ENCODE data around the gene LCN6. TPM values are rescaled to one million over a fixed set of nuclear protein-coding genes. Genes with fewer than 3 reads are reported as not detected.
"Not testable (repeated sequence)": the region's sequence is repeated elsewhere in the genome, so short reads cannot be mapped to it uniquely, and the experiment has no call there.

The LCN6 gene, protein sequence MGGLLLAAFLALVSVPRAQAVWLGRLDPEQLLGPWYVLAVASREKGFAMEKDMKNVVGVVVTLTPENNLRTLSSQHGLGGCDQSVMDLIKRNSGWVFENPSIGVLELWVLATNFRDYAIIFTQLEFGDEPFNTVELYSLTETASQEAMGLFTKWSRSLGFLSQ
- total RNA-seq = 10 to 100 TPM in 1 of 4 donors, 1 to 10 TPM in 2, under 1 TPM in 1; 0.44 to 14.7 (median 5.5) TPM
- polyA plus RNA-seq = 10 to 100 TPM; 10.7 to 15.0 (median 10.8) TPM
- long read RNA-seq, donor 1, partial matches to known transcripts = 1 of 1 reads
- long read RNA-seq, donor 1, other reads (novel, unspliced or antisense) = 0 of 1 reads
- long read RNA-seq, donor 2, partial matches to known transcripts = 2 of 3 reads
- long read RNA-seq, donor 2, other reads (novel, unspliced or antisense) = 1 of 3 reads

GRCh38 chr9:136748201-136748600, at the start of gene LCN6:
TSS of gene LCN6 (minus strand) at chr9:136748525. CDS start at chr9:136748483, 42 bp downstream.
- no peaks in the 10 kb centered on the region for H3K9me3 ChIP-seq
- no peak within 1 kb of the TSS for H3K27ac ChIP-seq
- peaks cover 0 to 13% (median 5%) of the 10 kb centered on the region in 3 donors for H3K27me3 ChIP-seq (ENCODE audit: insufficient read depth in 3 of 3, low read length in 2 of 3)
- no peak within 1 kb of the TSS for H3K4me3 ChIP-seq
- intact Hi-C loops (cut with DNase I) = no loop called here
- no peaks in the 10 kb centered on the region for H3K4me1 ChIP-seq
- no peaks in the 10 kb centered on the region for H3K36me3 ChIP-seq (ENCODE audit: insufficient read depth in 1 of 2, low read depth in 1 of 2)
- DNase-seq (no peak), ATAC-seq (no peak)
- TF ChIP-seq, protein P1, sequence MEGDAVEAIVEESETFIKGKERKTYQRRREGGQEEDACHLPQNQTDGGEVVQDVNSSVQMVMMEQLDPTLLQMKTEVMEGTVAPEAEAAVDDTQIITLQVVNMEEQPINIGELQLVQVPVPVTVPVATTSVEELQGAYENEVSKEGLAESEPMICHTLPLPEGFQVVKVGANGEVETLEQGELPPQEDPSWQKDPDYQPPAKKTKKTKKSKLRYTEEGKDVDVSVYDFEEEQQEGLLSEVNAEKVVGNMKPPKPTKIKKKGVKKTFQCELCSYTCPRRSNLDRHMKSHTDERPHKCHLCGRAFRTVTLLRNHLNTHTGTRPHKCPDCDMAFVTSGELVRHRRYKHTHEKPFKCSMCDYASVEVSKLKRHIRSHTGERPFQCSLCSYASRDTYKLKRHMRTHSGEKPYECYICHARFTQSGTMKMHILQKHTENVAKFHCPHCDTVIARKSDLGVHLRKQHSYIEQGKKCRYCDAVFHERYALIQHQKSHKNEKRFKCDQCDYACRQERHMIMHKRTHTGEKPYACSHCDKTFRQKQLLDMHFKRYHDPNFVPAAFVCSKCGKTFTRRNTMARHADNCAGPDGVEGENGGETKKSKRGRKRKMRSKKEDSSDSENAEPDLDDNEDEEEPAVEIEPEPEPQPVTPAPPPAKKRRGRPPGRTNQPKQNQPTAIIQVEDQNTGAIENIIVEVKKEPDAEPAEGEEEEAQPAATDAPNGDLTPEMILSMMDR (IDR thresholded peaks at IDR 0.05) = no peak
- 70 to 74% (median 71%) methylated on average over 8 of the region's 8 CpGs for WGBS, 3 donors

DNA sequence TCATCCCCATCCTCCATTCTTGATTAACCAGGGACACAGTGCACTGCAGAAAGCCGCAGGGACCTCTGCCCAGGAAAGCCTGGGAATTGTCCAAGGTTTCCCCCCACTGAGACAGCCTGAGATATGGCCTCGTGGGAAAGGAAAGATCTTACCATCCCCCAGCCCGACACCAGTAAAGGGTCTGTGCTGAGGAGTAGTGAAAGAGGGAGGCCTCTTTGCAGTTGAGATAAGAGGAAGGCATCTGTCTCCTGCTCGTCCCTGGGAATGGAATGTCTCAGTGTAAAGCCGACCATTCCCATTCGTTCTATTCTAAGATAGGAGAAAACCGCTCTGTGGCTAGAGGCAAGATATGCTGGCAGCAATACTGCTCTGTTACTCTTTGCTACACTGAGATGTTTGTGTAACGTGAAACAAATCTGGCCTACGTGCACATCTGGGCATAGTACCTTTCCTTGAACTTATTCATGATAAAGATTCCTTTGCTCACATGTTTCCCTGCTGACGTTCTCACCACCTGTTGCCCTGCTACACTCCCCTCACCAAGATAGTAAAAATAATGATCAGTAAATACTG, 48.5 kb upstream of the LCN6 start:
- ATAC-seq; H3K27ac ChIP-seq; H3K4me3 ChIP-seq; H3K9me3 ChIP-seq; intact Hi-C loops (cut with DNase I); DNase-seq: not testable (repeated sequence)
- Histone ChIP-seq H3K4me1 (peaks cover 18% of the 10 kb centered on the region), H3K27me3 (ENCODE audit: insufficient read depth in 3 of 3, low read length in 2 of 3) (peaks cover 0 to 47% (median 7%) of the 10 kb centered on the region in 3 donors), H3K36me3 (ENCODE audit: insufficient read depth in 1 of 2, low read depth in 1 of 2) (peaks cover 0 to 11% of the 10 kb centered on the region in 2 donors)
- WGBS, 3 donors = 11 to 14% (median 12%) methylated on average over 10 of the region's 10 CpGs

DNA sequence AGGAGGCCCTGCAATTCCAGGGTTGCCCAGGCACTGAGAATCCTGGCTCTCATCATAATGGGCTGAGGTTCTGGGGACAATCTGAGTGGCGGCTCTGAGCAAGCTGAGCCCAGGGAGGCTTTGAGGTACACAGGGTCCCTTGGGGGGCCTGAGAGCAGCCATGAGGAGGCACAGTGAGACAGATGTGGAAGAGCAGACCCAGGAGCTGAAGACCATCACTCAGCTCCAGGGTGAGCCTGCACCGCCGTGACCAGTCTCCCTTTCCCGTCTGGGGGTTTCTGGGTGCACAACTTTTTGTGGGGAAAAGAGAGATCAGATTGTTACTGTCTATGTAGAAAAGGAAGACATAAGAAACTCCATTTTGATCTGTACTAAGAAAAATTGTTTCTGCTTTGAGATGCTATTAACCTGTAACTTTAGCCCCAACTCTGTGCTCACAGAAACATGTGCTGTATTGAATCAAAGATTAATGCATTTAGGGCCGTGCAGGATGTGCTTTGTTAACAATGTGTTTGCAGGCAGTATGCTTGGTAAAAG, 48.0 kb upstream of the LCN6 start, which contains the start of gene CCDC183:
TSS of gene CCDC183 (plus strand) at position 101 of the 537 bp plus-strand sequence. CDS start at position 161, 60 bp downstream.
- peaks cover 18% of the 10 kb centered on the region for H3K4me1 ChIP-seq
- TF ChIP-seq, protein P1 (IDR thresholded peaks at IDR 0.05) = no peak
- peaks cover 0 to 11% of the 10 kb centered on the region in 2 donors for H3K36me3 ChIP-seq (ENCODE audit: insufficient read depth in 1 of 2, low read depth in 1 of 2)
- no peak for ATAC-seq
- WGBS, 3 donors = 38 to 52% (median 43%) methylated on average over 5 of the region's 5 CpGs
- H3K27me3 ChIP-seq (ENCODE audit: insufficient read depth in 3 of 3, low read length in 2 of 3) = peaks cover 0 to 42% (median 7%) of the 10 kb centered on the region in 3 donors
- H3K9me3 ChIP-seq = no peaks in the 10 kb centered on the region
- H3K27ac ChIP-seq = no peak within 1 kb of the TSS
- intact Hi-C loops (cut with DNase I) = no loop called here
- H3K4me3 ChIP-seq = no peak within 1 kb of the TSS
- no peak for DNase-seq

DNA sequence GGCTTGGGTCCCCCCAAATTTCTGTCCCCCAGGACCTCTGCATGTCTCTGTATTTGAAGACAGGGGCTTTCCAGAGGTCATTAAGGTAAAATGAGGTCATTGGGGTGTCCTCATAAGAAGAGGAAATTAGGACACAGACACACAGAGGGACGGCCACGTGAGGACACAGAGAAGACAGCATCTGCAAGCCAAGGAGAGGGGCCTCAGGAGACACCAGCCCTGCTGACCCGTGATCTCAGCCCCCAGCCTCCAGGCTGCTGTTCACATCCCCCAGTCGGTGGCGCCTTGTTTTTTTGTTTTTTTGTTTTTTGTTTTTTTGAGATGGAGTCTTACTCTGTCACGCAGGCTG, 46.6 kb upstream of the LCN6 start:
- ATAC-seq (no peak), DNase-seq (peak in 1 of 2 donors; percentile 70)
- Histone ChIP-seq H3K9me3 (no peaks in the 10 kb centered on the region), H3K4me3 (no peak overlapping the region), H3K27ac (no peak overlapping the region), H3K4me1 (peaks cover 24% of the 10 kb centered on the region), H3K36me3 (ENCODE audit: insufficient read depth in 1 of 2, low read depth in 1 of 2) (peaks cover 0 to 11% of the 10 kb centered on the region in 2 donors), H3K27me3 (ENCODE audit: insufficient read depth in 3 of 3, low read length in 2 of 3) (peaks cover 0 to 28% (median 7%) of the 10 kb centered on the region in 3 donors)
- WGBS, 3 donors = 51 to 56% (median 52%) methylated on average over 6 of the region's 6 CpGs
- TF ChIP-seq, protein P1 (IDR thresholded peaks at IDR 0.05) = no peak
- intact Hi-C loops (cut with DNase I) = loop anchor here in 1 of 2 donors (5.0 kb wide), 1 partner anchor 157 kb away; the partner anchor contains the start of gene LCN12

Data from psoas muscle (tissue), 8 donors.